HepG2 (cell line): ENCODE measurements around the gene RAD9A. TPM values are rescaled to one million over a fixed set of nuclear protein-coding genes. Genes with fewer than 3 reads are reported as not detected.

ENCODE experiments used
- BHLHE40 ChIP-seq: IDR thresholded peaks from 2 replicates; pipeline ENCODE4 v1.6.1; 2011; ENCODE audit warnings: low read length, improper control_type of control experiment
- IRF2 ChIP-seq: IDR thresholded peaks from 2 replicates; pipeline ENCODE4 v1.6.1; 2018; ENCODE audit warnings: missing genetic modification reagents, missing compliant biosample characterization
- KLF6 ChIP-seq: IDR thresholded peaks from 2 replicates; pipeline ENCODE4 v1.8.0; 2016; ENCODE audit warnings: missing biosample characterization, missing genetic modification reagents
- MEIS2 ChIP-seq: sonication (generic); formaldehyde crosslinking; IDR thresholded peaks from 2 replicates; pipeline ENCODE4 v1.9.0; 2021; ENCODE audit warnings: mild to moderate bottlenecking, missing genetic modification reagents
- MIXL1 ChIP-seq: IDR thresholded peaks from 2 replicates; pipeline ENCODE4 v1.6.1; 2016
- NFRKB ChIP-seq: fragments of 450-650 bp; IDR thresholded peaks from 2 replicates; pipeline ENCODE4 v1.6.1; 2017
- NONO ChIP-seq, 2 experiments: fragments of 450-650 bp in 1 of 2; sonication (generic) in 1 of 2; formaldehyde crosslinking in 1 of 2; IDR thresholded peaks in 1 of 2; conservative IDR thresholded peaks in 1 of 2; 2 replicates each; pipeline versions ENCODE4 v1.6.1 to v1.8.0; 2017 to 2022; ENCODE audit warnings: mild to moderate bottlenecking in 1 of 2, missing genetic modification reagents in 1 of 2, moderate library complexity in 1 of 2
- RAD21 ChIP-seq: fragments of 450-650 bp; formaldehyde crosslinking; IDR thresholded peaks from 2 replicates; pipeline ENCODE4 v1.5.0; 2020; ENCODE audit warnings: mild to moderate bottlenecking
- RARA ChIP-seq: IDR thresholded peaks from 2 replicates; pipeline ENCODE4 v1.6.1; 2016; ENCODE audit warnings: missing genetic modification reagents, missing compliant biosample characterization
- RCOR2 ChIP-seq: IDR thresholded peaks from 2 replicates; pipeline ENCODE4 v1.6.1; 2016; ENCODE audit warnings: missing biosample characterization, missing genetic modification reagents
- SALL2 ChIP-seq: sonication (generic); formaldehyde crosslinking; IDR thresholded peaks from 2 replicates; pipeline ENCODE4 v1.8.1; 2023; ENCODE audit warnings: mild to moderate bottlenecking, missing genetic modification reagents, inconsistent platforms
- STAG1 ChIP-seq: sonication (generic); formaldehyde crosslinking; IDR thresholded peaks from 2 replicates; pipeline ENCODE4 v1.4.0; 2020; ENCODE audit warnings: missing genetic modification reagents
- TCF7L2 ChIP-seq: IDR thresholded peaks from 2 replicates; pipeline ENCODE4 v1.6.1; 2011; ENCODE audit warnings: mild to moderate bottlenecking, low read depth, low read length, moderate library complexity
- ZFP36L1 ChIP-seq: sonication (generic); formaldehyde crosslinking; IDR thresholded peaks from 2 replicates; pipeline ENCODE4 v1.8.0; 2022; ENCODE audit warnings: mild to moderate bottlenecking, missing genetic modification reagents, moderate library complexity
- ZNF292 ChIP-seq: sonication (generic); formaldehyde crosslinking; IDR thresholded peaks from 2 replicates; pipeline ENCODE4 v1.8.1; 2022; ENCODE audit warnings: mild to moderate bottlenecking, low read depth, missing genetic modification reagents, borderline replicate concordance
- ZNF441 ChIP-seq: sonication (generic); formaldehyde crosslinking; IDR thresholded peaks from 2 replicates; pipeline ENCODE4 v1.7.0; 2021; ENCODE audit warnings: missing genetic modification reagents, borderline replicate concordance
- ZNF557 ChIP-seq: sonication (generic); formaldehyde crosslinking; IDR thresholded peaks from 2 replicates; pipeline ENCODE4 v1.4.0; 2020; ENCODE audit warnings: missing genetic modification reagents
- ZZZ3 ChIP-seq: sonication (generic); formaldehyde crosslinking; IDR thresholded peaks from 2 replicates; pipeline ENCODE4 v1.4.0; 2020; ENCODE audit warnings: missing genetic modification reagents, mild to moderate bottlenecking, borderline replicate concordance
- polyA plus RNA-seq, 8 experiments: library from polyadenylated mRNA; depleted of rRNA in 3 of 8; stranded (reverse) in 7 of 8; unstranded in 1 of 8; fragments of >200 nt; fragmentation: Illumina TruSeq in 4 of 8; extraction: Trizol in 4 of 8; gene quantifications; 2 replicates each; pipeline versions ENCODE4 v1.2.1 to v1.2.3, GENCODE V29; 2011 to 2016; ENCODE audit warnings: low read depth in 4 of 8, missing spikeins in 1 of 8, mixed read lengths in 1 of 8; ENCODE audit not compliant: insufficient read depth in 1 of 8
- total RNA-seq, 5 experiments: library from RNA; depleted of rRNA; stranded (reverse); fragments of >200 nt; fragmentation: Illumina TruSeq; extraction: Trizol; gene quantifications; 2 replicates each; pipeline ENCODE4 v1.2.3, GENCODE V29; 2016; ENCODE audit warnings: low read depth in 1 of 5
- TF ChIP-seq, protein P1 (sequence below): sonication (generic); formaldehyde crosslinking; IDR thresholded peaks from 2 replicates; pipeline ENCODE4 v1.4.0; 2020; ENCODE audit warnings: missing genetic modification reagents, borderline replicate concordance
- TF ChIP-seq, protein P2 (sequence below): sonication (generic); formaldehyde crosslinking; IDR thresholded peaks from 2 replicates; pipeline ENCODE4 v1.4.0; 2020; ENCODE audit warnings: low read depth, mild to moderate bottlenecking, missing genetic modification reagents
- TF ChIP-seq, protein P3 (sequence below): sonication (generic); formaldehyde crosslinking; IDR thresholded peaks from 2 replicates; pipeline ENCODE4 v1.8.0; 2022; ENCODE audit warnings: low read depth, missing genetic modification reagents
- TF ChIP-seq, protein P4 (sequence below): sonication (generic); formaldehyde crosslinking; IDR thresholded peaks from 2 replicates; pipeline ENCODE4 v1.5.0; 2020; ENCODE audit warnings: mild to moderate bottlenecking, missing genetic modification reagents, moderate library complexity

The RAD9A gene
- total and polyA plus RNA-seq, 2 of the 13 experiments (the other 11 are each of a cell fraction or from before 2014, with no cell fraction given) = 10.1 to 15.7 TPM

DNA sequence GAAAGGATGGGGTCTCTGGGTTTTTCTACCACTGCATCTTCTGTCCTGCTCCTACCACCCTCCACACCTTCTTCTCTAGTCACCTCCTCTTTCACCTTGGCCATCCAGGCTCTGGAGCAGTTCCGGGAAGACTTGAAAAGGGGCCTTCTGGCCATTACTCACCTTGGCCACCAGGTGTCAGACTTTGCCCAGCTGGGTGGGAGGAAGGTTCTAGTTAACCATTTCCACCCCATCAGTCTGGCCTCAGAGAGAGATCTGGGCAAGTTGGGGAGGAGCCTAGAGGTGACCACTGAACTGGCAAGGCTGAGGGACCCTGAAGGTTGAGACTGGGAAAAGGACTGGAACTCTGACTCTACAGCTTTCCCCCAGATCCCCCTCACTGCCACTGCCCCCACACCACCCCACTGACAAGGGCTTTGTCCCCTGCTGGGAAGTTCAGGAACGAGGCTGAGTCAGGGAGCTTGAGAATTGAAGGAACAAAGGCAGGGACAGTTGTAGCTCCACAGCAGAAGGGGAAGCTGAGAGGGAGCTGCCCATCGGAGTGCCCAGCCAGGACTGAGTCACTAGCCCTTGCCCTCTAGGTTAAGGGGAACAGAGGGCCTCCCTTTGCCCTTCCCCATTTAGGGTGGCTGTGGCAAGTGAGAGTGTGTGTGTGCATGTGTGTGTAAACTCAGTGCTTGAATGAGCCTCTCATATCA is 34.8 kb upstream of the RAD9A start (continued):
- TF ChIP-seq, protein P1, sequence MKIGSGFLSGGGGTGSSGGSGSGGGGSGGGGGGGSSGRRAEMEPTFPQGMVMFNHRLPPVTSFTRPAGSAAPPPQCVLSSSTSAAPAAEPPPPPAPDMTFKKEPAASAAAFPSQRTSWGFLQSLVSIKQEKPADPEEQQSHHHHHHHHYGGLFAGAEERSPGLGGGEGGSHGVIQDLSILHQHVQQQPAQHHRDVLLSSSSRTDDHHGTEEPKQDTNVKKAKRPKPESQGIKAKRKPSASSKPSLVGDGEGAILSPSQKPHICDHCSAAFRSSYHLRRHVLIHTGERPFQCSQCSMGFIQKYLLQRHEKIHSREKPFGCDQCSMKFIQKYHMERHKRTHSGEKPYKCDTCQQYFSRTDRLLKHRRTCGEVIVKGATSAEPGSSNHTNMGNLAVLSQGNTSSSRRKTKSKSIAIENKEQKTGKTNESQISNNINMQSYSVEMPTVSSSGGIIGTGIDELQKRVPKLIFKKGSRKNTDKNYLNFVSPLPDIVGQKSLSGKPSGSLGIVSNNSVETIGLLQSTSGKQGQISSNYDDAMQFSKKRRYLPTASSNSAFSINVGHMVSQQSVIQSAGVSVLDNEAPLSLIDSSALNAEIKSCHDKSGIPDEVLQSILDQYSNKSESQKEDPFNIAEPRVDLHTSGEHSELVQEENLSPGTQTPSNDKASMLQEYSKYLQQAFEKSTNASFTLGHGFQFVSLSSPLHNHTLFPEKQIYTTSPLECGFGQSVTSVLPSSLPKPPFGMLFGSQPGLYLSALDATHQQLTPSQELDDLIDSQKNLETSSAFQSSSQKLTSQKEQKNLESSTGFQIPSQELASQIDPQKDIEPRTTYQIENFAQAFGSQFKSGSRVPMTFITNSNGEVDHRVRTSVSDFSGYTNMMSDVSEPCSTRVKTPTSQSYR (CRISPR knock-in tag) = 0 out of 2 replicates have a peak, but pooled peaks have one; percentile 12
- TF ChIP-seq NONO (IDR thresholded peaks at IDR 0.05) (no peak), NONO (CRISPR knock-in tag; conservative IDR thresholded peaks at IDR 0.05) (no peak), TCF7L2 (no peak), RCOR2 (CRISPR knock-in tag) (no peak), ZNF292 (CRISPR knock-in tag) (no peak), RARA (CRISPR knock-in tag) (0 out of 2 replicates have a peak, but pooled peaks have one; percentile 30), NFRKB (no peak), KLF6 (CRISPR knock-in tag) (peak; percentile 69; the same call in 1 of the 2 replicates), ZNF441 (CRISPR knock-in tag) (no peak), IRF2 (peak; percentile 58), MEIS2 (CRISPR knock-in tag) (no peak), ZZZ3 (no peak), MIXL1 (CRISPR knock-in tag) (0 out of 2 replicates have a peak, but pooled peaks have one; percentile 30), ZFP36L1 (0 out of 2 replicates have a peak, but pooled peaks have one; percentile 25), SALL2 (CRISPR knock-in tag) (no peak), BHLHE40 (0 out of 2 replicates have a peak, but pooled peaks have one; percentile 15), ZNF557 (CRISPR knock-in tag) (no peak), STAG1 (CRISPR knock-in tag) (peak; percentile 87), RAD21 (CRISPR knock-in tag) (peak; percentile 87)
- TF ChIP-seq, protein P2, sequence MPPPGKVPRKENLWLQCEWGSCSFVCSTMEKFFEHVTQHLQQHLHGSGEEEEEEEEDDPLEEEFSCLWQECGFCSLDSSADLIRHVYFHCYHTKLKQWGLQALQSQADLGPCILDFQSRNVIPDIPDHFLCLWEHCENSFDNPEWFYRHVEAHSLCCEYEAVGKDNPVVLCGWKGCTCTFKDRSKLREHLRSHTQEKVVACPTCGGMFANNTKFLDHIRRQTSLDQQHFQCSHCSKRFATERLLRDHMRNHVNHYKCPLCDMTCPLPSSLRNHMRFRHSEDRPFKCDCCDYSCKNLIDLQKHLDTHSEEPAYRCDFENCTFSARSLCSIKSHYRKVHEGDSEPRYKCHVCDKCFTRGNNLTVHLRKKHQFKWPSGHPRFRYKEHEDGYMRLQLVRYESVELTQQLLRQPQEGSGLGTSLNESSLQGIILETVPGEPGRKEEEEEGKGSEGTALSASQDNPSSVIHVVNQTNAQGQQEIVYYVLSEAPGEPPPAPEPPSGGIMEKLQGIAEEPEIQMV (CRISPR knock-in tag) = no peak
- TF ChIP-seq, protein P3, sequence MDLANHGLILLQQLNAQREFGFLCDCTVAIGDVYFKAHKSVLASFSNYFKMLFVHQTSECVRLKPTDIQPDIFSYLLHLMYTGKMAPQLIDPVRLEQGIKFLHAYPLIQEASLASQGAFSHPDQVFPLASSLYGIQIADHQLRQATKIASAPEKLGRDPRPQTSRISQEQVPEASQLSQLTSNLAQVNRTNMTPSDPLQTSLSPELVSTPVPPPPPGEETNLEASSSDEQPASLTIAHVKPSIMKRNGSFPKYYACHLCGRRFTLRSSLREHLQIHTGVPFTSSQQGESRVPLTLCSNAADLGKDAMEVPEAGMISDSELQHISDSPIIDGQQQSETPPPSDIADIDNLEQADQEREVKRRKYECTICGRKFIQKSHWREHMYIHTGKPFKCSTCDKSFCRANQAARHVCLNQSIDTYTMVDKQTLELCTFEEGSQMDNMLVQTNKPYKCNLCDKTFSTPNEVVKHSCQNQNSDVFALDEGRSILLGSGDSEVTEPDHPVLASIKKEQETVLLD (CRISPR knock-in tag) = no peak
- TF ChIP-seq, protein P4, sequence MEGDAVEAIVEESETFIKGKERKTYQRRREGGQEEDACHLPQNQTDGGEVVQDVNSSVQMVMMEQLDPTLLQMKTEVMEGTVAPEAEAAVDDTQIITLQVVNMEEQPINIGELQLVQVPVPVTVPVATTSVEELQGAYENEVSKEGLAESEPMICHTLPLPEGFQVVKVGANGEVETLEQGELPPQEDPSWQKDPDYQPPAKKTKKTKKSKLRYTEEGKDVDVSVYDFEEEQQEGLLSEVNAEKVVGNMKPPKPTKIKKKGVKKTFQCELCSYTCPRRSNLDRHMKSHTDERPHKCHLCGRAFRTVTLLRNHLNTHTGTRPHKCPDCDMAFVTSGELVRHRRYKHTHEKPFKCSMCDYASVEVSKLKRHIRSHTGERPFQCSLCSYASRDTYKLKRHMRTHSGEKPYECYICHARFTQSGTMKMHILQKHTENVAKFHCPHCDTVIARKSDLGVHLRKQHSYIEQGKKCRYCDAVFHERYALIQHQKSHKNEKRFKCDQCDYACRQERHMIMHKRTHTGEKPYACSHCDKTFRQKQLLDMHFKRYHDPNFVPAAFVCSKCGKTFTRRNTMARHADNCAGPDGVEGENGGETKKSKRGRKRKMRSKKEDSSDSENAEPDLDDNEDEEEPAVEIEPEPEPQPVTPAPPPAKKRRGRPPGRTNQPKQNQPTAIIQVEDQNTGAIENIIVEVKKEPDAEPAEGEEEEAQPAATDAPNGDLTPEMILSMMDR = peak; percentile 98
